CD4-positive, alpha-beta T cell treated with Interleukin-2 at 100 ng/mL for 4 hours (primary cell): ENCODE measurements around the gene NCOA5.

Source experiments
- DNase-seq: peaks from one replicate; pipeline ENCODE4 v3.0.0-alpha.2; 2020; ENCODE audit warnings: low spot score

The NCOA5 gene

GRCh38 chr20:46013829-46014516, 75.8 kb downstream of the NCOA5 start:
- peak; percentile 62 for DNase-seq

DNA sequence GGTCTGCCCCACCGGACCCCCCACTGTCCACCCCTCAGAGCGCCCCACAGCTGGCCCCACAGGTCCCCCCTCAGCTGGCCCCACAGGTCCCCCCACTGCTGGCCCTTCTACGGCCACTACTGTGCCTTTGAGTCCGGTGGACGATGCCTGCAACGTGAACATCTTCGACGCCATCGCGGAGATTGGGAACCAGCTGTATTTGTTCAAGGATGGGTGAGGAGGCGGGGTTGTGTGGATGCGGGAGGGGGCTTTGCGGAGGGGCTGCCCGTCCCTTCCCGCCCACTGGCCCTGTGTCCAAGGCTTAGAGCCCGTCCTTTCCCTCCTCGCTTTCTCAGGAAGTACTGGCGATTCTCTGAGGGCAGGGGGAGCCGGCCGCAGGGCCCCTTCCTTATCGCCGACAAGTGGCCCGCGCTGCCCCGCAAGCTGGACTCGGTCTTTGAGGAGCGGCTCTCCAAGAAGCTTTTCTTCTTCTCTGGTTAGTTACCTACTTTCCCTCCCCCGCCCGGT, 76.4 kb downstream of the NCOA5 start:
- no peak for DNase-seq

- DNase-seq = no peak
Measured at GRCh38 chr20:46012921-46013320, 76.8 kb downstream of the NCOA5 start.

GRCh38 chr20:46011631-46012482, 77.9 kb downstream of the NCOA5 start:
- DNase-seq = no peak
